ENCODE data around the gene KAZN.

The KAZN gene

GRCh38 chr1:14725695-14726094 lies 127.2 kb downstream of the KAZN start:
- in situ Hi-C loops (cut with MboI; ENCODE audit: low sequenced_read_pairs, unreplicated experiment) = no loop called here
- TF ChIP-seq, protein P1, sequence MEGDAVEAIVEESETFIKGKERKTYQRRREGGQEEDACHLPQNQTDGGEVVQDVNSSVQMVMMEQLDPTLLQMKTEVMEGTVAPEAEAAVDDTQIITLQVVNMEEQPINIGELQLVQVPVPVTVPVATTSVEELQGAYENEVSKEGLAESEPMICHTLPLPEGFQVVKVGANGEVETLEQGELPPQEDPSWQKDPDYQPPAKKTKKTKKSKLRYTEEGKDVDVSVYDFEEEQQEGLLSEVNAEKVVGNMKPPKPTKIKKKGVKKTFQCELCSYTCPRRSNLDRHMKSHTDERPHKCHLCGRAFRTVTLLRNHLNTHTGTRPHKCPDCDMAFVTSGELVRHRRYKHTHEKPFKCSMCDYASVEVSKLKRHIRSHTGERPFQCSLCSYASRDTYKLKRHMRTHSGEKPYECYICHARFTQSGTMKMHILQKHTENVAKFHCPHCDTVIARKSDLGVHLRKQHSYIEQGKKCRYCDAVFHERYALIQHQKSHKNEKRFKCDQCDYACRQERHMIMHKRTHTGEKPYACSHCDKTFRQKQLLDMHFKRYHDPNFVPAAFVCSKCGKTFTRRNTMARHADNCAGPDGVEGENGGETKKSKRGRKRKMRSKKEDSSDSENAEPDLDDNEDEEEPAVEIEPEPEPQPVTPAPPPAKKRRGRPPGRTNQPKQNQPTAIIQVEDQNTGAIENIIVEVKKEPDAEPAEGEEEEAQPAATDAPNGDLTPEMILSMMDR (IDR thresholded peaks at IDR 0.05; ENCODE audit: borderline replicate concordance, control extremely low read depth, extremely low read depth, insufficient read depth, missing control alignments) = no peak
- DNase-seq (ENCODE audit: low spot score) = no peak

DNA sequence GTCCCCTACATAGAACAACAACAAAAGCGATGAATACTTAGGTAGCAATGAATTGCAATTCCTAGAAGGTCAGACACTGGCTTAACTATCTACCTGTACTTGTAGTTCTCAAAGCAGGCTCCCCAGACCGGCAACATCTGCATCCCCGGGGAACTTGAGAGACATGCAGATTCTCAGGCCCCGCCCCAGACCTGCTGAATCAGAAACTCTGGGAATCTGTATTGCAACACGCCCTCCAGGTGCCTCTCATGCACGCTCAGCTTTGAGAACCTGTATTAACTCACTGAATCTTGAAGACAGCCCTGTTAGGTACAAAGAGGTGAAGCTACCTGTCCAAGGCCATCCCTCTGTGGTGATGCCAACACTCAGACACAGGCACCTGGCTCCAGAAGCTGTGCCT lies 128.1 kb downstream of the KAZN start:
- DNase-seq (ENCODE audit: low spot score) = no peak
- in situ Hi-C loops (cut with MboI; ENCODE audit: low sequenced_read_pairs, unreplicated experiment) = no loop called here
- TF ChIP-seq, protein P1 (IDR thresholded peaks at IDR 0.05; ENCODE audit: borderline replicate concordance, control extremely low read depth, extremely low read depth, insufficient read depth, missing control alignments) = no peak

GRCh38 chr1:14728516-14728915 lies 130.0 kb downstream of the KAZN start:
- in situ Hi-C loops (cut with MboI; ENCODE audit: low sequenced_read_pairs, unreplicated experiment) = no loop called here
- TF ChIP-seq, protein P1 (IDR thresholded peaks at IDR 0.05; ENCODE audit: borderline replicate concordance, control extremely low read depth, extremely low read depth, insufficient read depth, missing control alignments) = no peak
- no peak for DNase-seq (ENCODE audit: low spot score)

DNA sequence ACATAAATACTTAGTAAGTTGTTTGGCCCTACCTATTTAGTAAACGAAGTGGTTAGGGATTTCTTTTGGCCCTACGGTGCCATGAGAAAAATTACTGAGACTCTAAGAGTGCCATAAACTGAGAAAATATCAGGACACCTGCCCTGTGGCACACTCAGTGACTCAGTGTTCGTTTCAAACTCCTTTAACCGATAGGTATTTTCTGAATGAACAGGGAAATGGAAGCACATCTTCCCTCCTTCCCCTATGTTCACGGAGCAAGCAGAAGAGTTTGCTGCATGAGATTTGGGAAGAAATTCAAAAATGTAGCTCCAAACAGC lies 134.2 kb downstream of the KAZN start:
- TF ChIP-seq, protein P1 (IDR thresholded peaks at IDR 0.05; ENCODE audit: borderline replicate concordance, control extremely low read depth, extremely low read depth, insufficient read depth, missing control alignments) = no peak
- no peak for DNase-seq (ENCODE audit: low spot score)
- in situ Hi-C loops (cut with MboI; ENCODE audit: low sequenced_read_pairs, unreplicated experiment) = no loop called here

DNA sequence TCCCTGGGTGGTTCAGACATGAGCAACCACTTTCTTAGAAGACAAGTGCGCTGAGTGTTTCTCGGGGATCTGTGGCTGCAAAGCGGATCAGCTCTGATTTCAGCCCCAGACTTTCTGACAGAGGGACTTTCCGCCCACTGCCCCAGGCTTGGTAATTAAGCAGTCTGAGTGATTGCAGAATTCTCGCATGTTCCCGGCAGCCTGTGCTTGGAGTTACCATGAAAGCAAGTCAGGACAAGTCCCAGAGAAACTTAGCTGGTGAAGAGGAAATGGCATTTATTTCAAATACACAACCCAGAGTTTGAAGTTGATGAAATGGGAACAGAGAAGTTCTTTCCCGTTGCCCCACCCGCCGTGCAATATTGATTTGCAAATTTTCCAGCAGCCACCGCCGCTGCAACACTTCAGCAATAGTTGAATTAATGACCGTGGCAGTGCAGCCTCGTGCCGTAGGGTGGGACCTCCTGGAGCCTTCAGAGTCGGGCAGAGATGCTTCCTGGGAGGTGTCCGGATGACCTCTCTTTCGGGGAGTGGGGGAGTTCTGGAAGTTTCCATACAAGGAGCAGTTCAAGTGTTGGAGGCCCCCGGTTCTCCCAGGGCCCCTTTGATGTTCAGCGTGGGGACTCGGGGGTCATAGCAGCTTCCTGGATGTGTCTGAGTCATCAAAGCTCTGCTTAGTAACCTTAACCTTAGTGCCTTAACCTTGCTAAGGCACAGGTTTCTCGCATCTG lies 134.7 kb downstream of the KAZN start:
- TF ChIP-seq, protein P1 (IDR thresholded peaks at IDR 0.05; ENCODE audit: borderline replicate concordance, control extremely low read depth, extremely low read depth, insufficient read depth, missing control alignments) = no peak
- DNase-seq (ENCODE audit: low spot score) = peak; percentile 46
- in situ Hi-C loops (cut with MboI; ENCODE audit: low sequenced_read_pairs, unreplicated experiment) = no loop called here

GRCh38 chr1:14733779-14734140 lies 135.3 kb downstream of the KAZN start:
- TF ChIP-seq, protein P1 (IDR thresholded peaks at IDR 0.05; ENCODE audit: borderline replicate concordance, control extremely low read depth, extremely low read depth, insufficient read depth, missing control alignments) = no peak
- DNase-seq (ENCODE audit: low spot score) = no peak
- in situ Hi-C loops (cut with MboI; ENCODE audit: low sequenced_read_pairs, unreplicated experiment) = no loop called here
